ENCODE measurements around the gene MGME1. TPM values are rescaled to one million over a fixed set of nuclear protein-coding genes. Genes with fewer than 3 reads are reported as not detected.

MGME1 gene
- total RNA-seq, 4 donors from 2014 or later: 3.3 to 18.5 (median 5.8) TPM

DNA sequence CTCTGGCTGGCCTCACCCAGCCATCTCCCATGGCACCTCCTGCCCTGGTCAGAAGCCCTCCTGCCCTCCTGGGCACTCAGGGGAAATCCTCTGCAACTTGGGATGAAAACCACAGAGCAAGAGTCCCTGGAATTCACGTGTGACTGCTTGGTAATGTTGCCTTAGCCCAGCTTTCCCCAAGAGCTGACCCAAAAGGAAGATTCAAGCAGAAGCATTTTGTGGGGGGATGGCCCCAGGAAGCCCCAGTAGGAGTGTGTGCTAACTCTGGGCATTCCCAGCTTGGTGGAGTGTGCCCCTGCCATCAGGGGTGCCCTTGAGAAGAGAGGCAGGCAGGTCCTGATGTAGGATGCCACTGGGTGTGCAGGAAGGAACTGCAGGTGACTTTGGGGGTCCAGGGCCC lies 35.7 kb upstream of the MGME1 start:
- H3K4me1 ChIP-seq: peaks cover 0 to 10% of the 10 kb centered on the region in 2 donors
- no peaks in the 10 kb centered on the region for H3K27me3 ChIP-seq
- intact Hi-C loops (cut with DNase I; ENCODE audit: low total_unique reads): no loop called here
- no peaks in the 10 kb centered on the region for H3K9me3 ChIP-seq
- TF ChIP-seq POLR2A (IDR thresholded peaks at IDR 0.05) (no peak), CTCF (IDR thresholded peaks at IDR 0.05) (no peak)
- no peak overlapping the region for H3K4me3 ChIP-seq
- H3K27ac ChIP-seq: no peak overlapping the region
- DNase-seq: no peak
- no peaks in the 10 kb centered on the region for H3K36me3 ChIP-seq

DNA sequence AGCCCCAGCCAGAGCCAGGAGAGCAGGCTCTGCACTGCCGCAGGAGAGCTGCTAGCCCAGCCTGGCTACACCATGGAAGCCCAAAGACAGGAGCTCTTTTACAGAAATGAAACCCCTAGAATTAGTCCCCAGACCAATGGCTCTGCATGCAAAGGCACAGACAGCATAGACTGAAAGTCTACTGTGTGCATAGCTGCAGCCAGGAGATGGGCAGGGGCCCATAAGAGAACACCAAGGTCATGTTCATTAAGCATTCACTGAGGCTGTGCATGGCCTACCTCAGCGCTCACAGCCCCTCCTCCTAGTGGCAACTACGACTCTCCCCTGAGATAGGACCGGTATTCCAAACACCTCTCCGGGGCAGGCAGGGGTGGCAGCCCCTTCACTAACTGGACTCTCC lies 35.1 kb upstream of the MGME1 start:
- Histone ChIP-seq H3K9me3 (no peaks in the 10 kb centered on the region), H3K36me3 (no peaks in the 10 kb centered on the region), H3K4me3 (no peak overlapping the region), H3K27me3 (no peaks in the 10 kb centered on the region), H3K27ac (no peak overlapping the region), H3K4me1 (peaks cover 1 to 10% of the 10 kb centered on the region in 2 donors)
- intact Hi-C loops (cut with DNase I; ENCODE audit: low total_unique reads): no loop called here
- DNase-seq: no peak
- TF ChIP-seq POLR2A (IDR thresholded peaks at IDR 0.05) (no peak), CTCF (IDR thresholded peaks at IDR 0.05) (no peak)

DNA sequence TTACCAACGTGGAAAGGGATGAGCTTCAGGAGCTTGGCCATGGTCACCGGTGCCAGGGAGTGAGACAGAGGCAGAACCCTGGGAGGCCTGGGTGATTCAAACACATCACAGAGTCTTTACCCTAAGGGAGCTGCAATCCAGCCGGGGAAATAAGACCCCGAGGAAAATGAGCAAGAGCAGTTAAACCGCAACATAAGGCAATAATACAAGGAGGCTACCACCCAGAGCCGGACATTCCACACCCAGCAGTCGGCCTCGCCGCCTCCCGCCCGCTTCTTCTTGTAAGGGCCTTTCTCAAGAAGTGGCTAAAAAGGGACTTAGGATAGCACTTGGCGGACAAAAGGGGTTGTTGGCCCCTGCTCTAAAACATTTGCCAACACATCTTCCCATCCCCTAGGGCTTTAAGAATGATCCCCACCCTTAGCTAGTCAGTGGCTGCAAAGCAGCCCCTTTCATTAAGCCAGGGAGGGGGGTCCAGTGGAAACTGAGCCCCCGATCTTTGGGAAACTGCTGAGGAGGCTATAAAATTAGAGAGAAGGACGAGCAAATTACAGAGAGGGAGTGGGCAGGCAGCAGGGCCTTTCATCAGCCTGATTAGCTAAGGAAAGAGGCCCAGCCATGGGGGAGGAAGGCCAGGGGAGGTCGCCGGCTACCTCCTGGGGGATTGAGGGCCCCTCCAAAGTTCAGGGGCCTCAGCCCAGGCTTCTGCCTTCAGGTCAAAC lies 34.5 kb upstream of the MGME1 start:
- H3K4me1 ChIP-seq: peaks cover 3 to 10% of the 10 kb centered on the region in 2 donors
- H3K36me3 ChIP-seq: no peaks in the 10 kb centered on the region
- DNase-seq: no peak
- H3K4me3 ChIP-seq: no peak overlapping the region
- intact Hi-C loops (cut with DNase I; ENCODE audit: low total_unique reads): no loop called here
- no peak for TF ChIP-seq POLR2A (IDR thresholded peaks at IDR 0.05)
- no peak for TF ChIP-seq CTCF (IDR thresholded peaks at IDR 0.05)
- H3K27me3 ChIP-seq: no peaks in the 10 kb centered on the region
- no peak overlapping the region for H3K27ac ChIP-seq
- no peaks in the 10 kb centered on the region for H3K9me3 ChIP-seq

DNA sequence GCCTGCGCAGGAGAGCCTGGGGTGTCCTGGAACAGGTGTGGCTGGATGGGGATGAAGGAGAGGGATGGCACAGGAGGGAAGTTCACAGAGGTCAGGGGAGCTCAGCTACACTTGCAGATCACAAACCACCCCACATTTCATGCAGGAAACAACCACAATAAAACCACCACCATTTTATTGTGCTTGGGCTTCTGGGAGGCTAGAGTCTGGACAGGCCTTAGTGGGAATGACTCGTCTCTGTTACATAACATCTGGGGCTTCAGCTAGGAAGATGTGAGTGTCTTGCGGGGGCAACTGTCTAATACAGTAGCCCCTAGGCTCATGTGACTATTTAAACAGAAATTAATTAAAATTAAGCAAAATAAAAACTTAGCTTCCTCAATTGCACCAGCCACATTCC lies 33.6 kb upstream of the MGME1 start:
- no peak for TF ChIP-seq CTCF (IDR thresholded peaks at IDR 0.05)
- TF ChIP-seq POLR2A (IDR thresholded peaks at IDR 0.05): no peak
- Histone ChIP-seq H3K4me3 (no peak overlapping the region), H3K27ac (peak overlapping the region in 1 of 2 donors; percentile 13), H3K4me1 (peaks cover 3 to 10% of the 10 kb centered on the region in 2 donors), H3K27me3 (no peaks in the 10 kb centered on the region), H3K36me3 (no peaks in the 10 kb centered on the region), H3K9me3 (no peaks in the 10 kb centered on the region)
- intact Hi-C loops (cut with DNase I; ENCODE audit: low total_unique reads): no loop called here
- no peak for DNase-seq

DNA sequence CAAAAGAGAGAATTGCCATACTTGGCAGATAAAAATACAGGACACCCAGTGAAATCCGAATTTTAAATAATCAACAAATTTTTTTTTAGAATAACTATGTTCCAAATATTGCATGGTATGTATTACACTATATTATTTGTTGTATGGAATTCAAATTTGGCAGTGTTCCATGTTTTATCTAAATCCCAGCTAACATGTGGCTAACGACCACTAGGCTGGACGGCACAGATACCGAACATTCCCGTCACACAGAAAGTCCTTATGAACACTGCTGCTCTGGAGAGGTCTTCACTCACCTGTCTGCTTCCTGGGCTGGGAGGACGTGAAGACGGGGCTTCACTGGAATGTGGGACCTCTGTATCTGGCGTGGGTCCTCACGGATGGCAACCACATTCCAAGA lies 33.1 kb upstream of the MGME1 start:
- no peaks in the 10 kb centered on the region for H3K36me3 ChIP-seq
- DNase-seq: no peak
- intact Hi-C loops (cut with DNase I; ENCODE audit: low total_unique reads): no loop called here

More for the DNA sequence above, 33.1 kb upstream of the MGME1 start:
- H3K27me3 ChIP-seq: no peaks in the 10 kb centered on the region
- no peaks in the 10 kb centered on the region for H3K9me3 ChIP-seq
- H3K27ac ChIP-seq: peak overlapping the region; percentile 66 to 76
- H3K4me1 ChIP-seq: peaks cover 3 to 10% of the 10 kb centered on the region in 2 donors
- TF ChIP-seq CTCF (IDR thresholded peaks at IDR 0.05) (no peak), POLR2A (IDR thresholded peaks at IDR 0.05) (no peak)
- no peak overlapping the region for H3K4me3 ChIP-seq

Measured in uterus (tissue), 4 donors.